SK-N-SH (cell line): ENCODE measurements around the gene SGCB. TPM values are rescaled to one million over a fixed set of nuclear protein-coding genes. Genes with fewer than 3 reads are reported as not detected.

Experiments used
- CTCF ChIA-PET: fragments of 300-600, 350-600 bp; formaldehyde crosslinking; extraction: SDS; loops from one replicate; lab custom pipeline; 2021; lab: Yijun Ruan, JAX
- POLR2A ChIA-PET: fragments of 350-600 bp; sonication (Branson Sonifier 250); formaldehyde crosslinking; extraction: SDS; loops from one replicate; lab custom pipeline; 2020; ENCODE audit warnings: antibody characterized with exemption, inconsistent platforms; lab: Yijun Ruan, JAX
- DNase-seq: peaks from one replicate; pipeline ENCODE4 v3.0.0; 2012
- H2AFZ ChIP-seq: fragments of 200-600 bp; sonication (generic); 2 replicates; pipeline ENCODE4 v1.8.1; 2016; ENCODE audit warnings: antibody characterized with exemption, mild to moderate bottlenecking, low read depth
- H3F3A ChIP-seq: fragments of 200-600 bp; sonication (generic); replicated peaks from 2 replicates; pipeline ENCODE3; 2016; ENCODE audit warnings: antibody characterized with exemption, mild to moderate bottlenecking; ENCODE audit not compliant: insufficient read depth
- H3K27ac ChIP-seq, 2 experiments: fragments of 200-500 bp in 1 of 2; fragments of 200-600 bp in 1 of 2; sonication (Bioruptor generic) in 1 of 2; sonication (generic), shearing (Covaris generic) in 1 of 2; 2 replicates each; pipeline versions ENCODE4 v1.5.1 to v1.6.1; 2014 to 2016; ENCODE audit warnings: low read depth in 2 of 2, inconsistent platforms in 1 of 2, low read length in 1 of 2, mild to moderate bottlenecking in 1 of 2, mixed read lengths in 1 of 2
- H3K27me3 ChIP-seq: fragments of 200-600 bp; sonication (generic), shearing (Covaris generic); 2 replicates; pipeline ENCODE4 v1.6.1; 2016; ENCODE audit warnings: mixed run types; ENCODE audit not compliant: insufficient read depth
- H3K36me3 ChIP-seq, 2 experiments: fragments of 200-500 bp in 1 of 2; fragments of 200-600 bp in 1 of 2; sonication (Bioruptor generic) in 1 of 2; sonication (generic) in 1 of 2; replicated peaks in 1 of 2; 2 replicates each; pipeline versions ENCODE3 to v1.5.1; 2014 to 2016; ENCODE audit warnings: low read length in 1 of 2, mild to moderate bottlenecking in 1 of 2; ENCODE audit not compliant: insufficient read depth in 2 of 2, control insufficient read depth in 1 of 2
- H3K4me1 ChIP-seq, 2 experiments: fragments of 200-500 bp in 1 of 2; fragments of 200-600 bp in 1 of 2; sonication (Bioruptor generic) in 1 of 2; sonication (generic), shearing (Covaris generic) in 1 of 2; 2 replicates each; pipeline versions ENCODE4 v1.5.1 to v1.6.1; 2014 to 2016; ENCODE audit warnings: low read depth in 1 of 2, low read length in 1 of 2, mixed run types in 1 of 2; ENCODE audit not compliant: insufficient read depth in 2 of 2, control insufficient read depth in 1 of 2
- H3K4me2 ChIP-seq: fragments of 200-600 bp; sonication (generic), shearing (Covaris generic); 2 replicates; pipeline ENCODE4 v1.6.1; 2017; ENCODE audit warnings: mixed run types
- H3K4me3 ChIP-seq, 2 experiments: fragments of 200-500 bp in 1 of 2; fragments of 200-600 bp in 1 of 2; sonication (Bioruptor generic) in 1 of 2; sonication (generic), shearing (Covaris generic) in 1 of 2; 2 replicates each; pipeline versions ENCODE4 v1.5.1 to v1.8.1; 2014 to 2016; ENCODE audit warnings: low read depth in 2 of 2, inconsistent platforms in 1 of 2, low read length in 1 of 2, mild to moderate bottlenecking in 1 of 2, mixed read lengths in 1 of 2, moderate library complexity in 1 of 2
- H3K79me2 ChIP-seq: fragments of 200-600 bp; sonication (generic); 2 replicates; pipeline ENCODE4 v1.8.1; 2017; ENCODE audit warnings: mild to moderate bottlenecking; ENCODE audit not compliant: insufficient read depth
- H3K9ac ChIP-seq: fragments of 200-600 bp; sonication (generic); 2 replicates; pipeline ENCODE4 v1.6.1; 2017; ENCODE audit warnings: mixed run types
- H3K9me2 ChIP-seq: fragments of 200-600 bp; sonication (generic); 2 replicates; pipeline ENCODE4 v1.6.1; 2017; ENCODE audit warnings: mixed run types
- H3K9me3 ChIP-seq: fragments of 200-600 bp; sonication (generic); 2 replicates; pipeline ENCODE4 v1.6.1; 2017; ENCODE audit warnings: mixed run types, mild to moderate bottlenecking, moderate library complexity
- H4K20me1 ChIP-seq: fragments of 200-600 bp; sonication (generic); 2 replicates; pipeline ENCODE4 v1.6.1; 2017; ENCODE audit warnings: mild to moderate bottlenecking, mixed run types; ENCODE audit not compliant: insufficient read depth
- EP300 ChIP-seq, 2 experiments: IDR thresholded peaks; 2 replicates each; pipeline versions ENCODE4 v1.4.0 to v1.6.1; 2012; ENCODE audit warnings: borderline replicate concordance in 1 of 2, low read depth in 1 of 2, low read length in 1 of 2
- EZH2phosphoT487 ChIP-seq: fragments of 200-600 bp; sonication (generic); IDR thresholded peaks from 2 replicates; pipeline ENCODE4 v1.6.1; 2017; ENCODE audit warnings: low read depth, mixed run types, mild to moderate bottlenecking, antibody characterized with exemption, moderate library complexity, borderline replicate concordance
- FOXJ3 ChIP-seq: sonication (generic); formaldehyde crosslinking; IDR thresholded peaks from 2 replicates; pipeline ENCODE4 v1.5.1; 2020; ENCODE audit warnings: mild to moderate bottlenecking, missing genetic modification reagents
- FOXM1 ChIP-seq: IDR thresholded peaks from 2 replicates; pipeline ENCODE4 v1.4.0; 2012; ENCODE audit warnings: low read depth, mild to moderate bottlenecking
- JUND ChIP-seq: IDR thresholded peaks from 2 replicates; pipeline ENCODE4 v1.4.0; 2012
- MXI1 ChIP-seq: IDR thresholded peaks from 2 replicates; pipeline ENCODE4 v1.6.1; 2012; ENCODE audit warnings: mild to moderate bottlenecking, low read depth, low read length, improper control_type of control experiment
- NFIC ChIP-seq: IDR thresholded peaks from 2 replicates; pipeline ENCODE4 v1.4.0; 2012; ENCODE audit warnings: borderline replicate concordance
- NRF1 ChIP-seq: IDR thresholded peaks from 2 replicates; pipeline ENCODE4 v1.6.1; 2012; ENCODE audit warnings: low read depth, mild to moderate bottlenecking, low read length
- POLR2AphosphoS5 ChIP-seq: IDR thresholded peaks from 2 replicates; pipeline ENCODE4 v1.6.1; 2012; ENCODE audit warnings: low read depth, low read length
- RAD21 ChIP-seq: IDR thresholded peaks from 2 replicates; pipeline ENCODE4 v1.6.1; 2012; ENCODE audit warnings: mild to moderate bottlenecking, low read length
- RCOR1 ChIP-seq: fragments of 150-350 bp; IDR thresholded peaks from 2 replicates; pipeline ENCODE4 v1.6.1; 2017; ENCODE audit warnings: antibody characterized with exemption, low read length
- RFX5 ChIP-seq: IDR thresholded peaks from 2 replicates; pipeline ENCODE4 v1.6.1; 2012; ENCODE audit warnings: mild to moderate bottlenecking, improper control_type of control experiment, low read length
- SMC3 ChIP-seq: IDR thresholded peaks from 2 replicates; pipeline ENCODE4 v1.6.1; 2012; ENCODE audit warnings: low read depth, low read length, improper control_type of control experiment
- TAF1 ChIP-seq: IDR thresholded peaks from 2 replicates; pipeline ENCODE4 v1.6.1; 2012; ENCODE audit warnings: low read depth, mild to moderate bottlenecking, low read length, moderate library complexity, borderline replicate concordance
- TCF12 ChIP-seq: IDR thresholded peaks from 2 replicates; pipeline ENCODE4 v1.4.0; 2012
- YY1 ChIP-seq: IDR thresholded peaks from 2 replicates; pipeline ENCODE4 v1.4.0; 2012; ENCODE audit warnings: low read depth, mild to moderate bottlenecking
- WGBS: methylation state at CpG from one replicate; pipeline ENCODE4 v1.1.6; 2017; ENCODE audit warnings: low lambda C conversion rate; 5-methylcytosine and 5-hydroxymethylcytosine counted together
- polyA plus RNA-seq, 3 experiments: library from polyadenylated mRNA; depleted of rRNA; stranded (reverse); fragments of >200 nt; gene quantifications; 2 replicates each; pipeline ENCODE4 v1.2.3, GENCODE V29; 2012
- TF ChIP-seq, protein P1 (sequence below): IDR thresholded peaks from 2 replicates; pipeline ENCODE4 v1.6.1; 2012; ENCODE audit warnings: mild to moderate bottlenecking, low read depth, low read length, moderate library complexity
- TF ChIP-seq, protein P2 (sequence below): IDR thresholded peaks from 2 replicates; pipeline ENCODE4 v1.4.0; 2012; ENCODE audit warnings: low read depth, borderline replicate concordance
- TF ChIP-seq, protein P3 (sequence below): IDR thresholded peaks from 2 replicates; pipeline ENCODE4 v1.4.0; 2012; ENCODE audit warnings: low read depth

The SGCB gene
- polyA plus RNA-seq, 1 of the 3 experiments (the other 2 are of a cell fraction), result 25.1 TPM

DNA sequence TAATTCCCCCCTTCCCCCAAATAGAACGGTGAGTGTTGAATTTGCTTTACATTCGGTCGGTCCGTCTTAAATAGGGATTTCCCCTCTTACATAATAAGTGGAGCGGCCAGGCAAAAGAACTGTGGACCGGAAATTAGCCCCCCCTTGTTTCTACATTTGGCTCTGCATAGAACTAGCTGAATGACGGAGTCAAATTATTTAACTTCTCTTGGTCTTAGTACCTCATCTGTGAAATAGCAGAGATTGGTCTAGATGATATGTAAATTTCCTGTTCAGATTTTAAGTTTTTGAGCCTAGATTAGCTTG, 14.3 kb upstream of the SGCB start (continued):
- TF ChIP-seq TAF1 (no peak), FOXM1 (no peak), RCOR1 (no peak), MXI1 (no peak), POLR2AphosphoS5 (no peak), EZH2phosphoT487 (no peak)
- TF ChIP-seq, all 33 proteins: peak for 0

DNA sequence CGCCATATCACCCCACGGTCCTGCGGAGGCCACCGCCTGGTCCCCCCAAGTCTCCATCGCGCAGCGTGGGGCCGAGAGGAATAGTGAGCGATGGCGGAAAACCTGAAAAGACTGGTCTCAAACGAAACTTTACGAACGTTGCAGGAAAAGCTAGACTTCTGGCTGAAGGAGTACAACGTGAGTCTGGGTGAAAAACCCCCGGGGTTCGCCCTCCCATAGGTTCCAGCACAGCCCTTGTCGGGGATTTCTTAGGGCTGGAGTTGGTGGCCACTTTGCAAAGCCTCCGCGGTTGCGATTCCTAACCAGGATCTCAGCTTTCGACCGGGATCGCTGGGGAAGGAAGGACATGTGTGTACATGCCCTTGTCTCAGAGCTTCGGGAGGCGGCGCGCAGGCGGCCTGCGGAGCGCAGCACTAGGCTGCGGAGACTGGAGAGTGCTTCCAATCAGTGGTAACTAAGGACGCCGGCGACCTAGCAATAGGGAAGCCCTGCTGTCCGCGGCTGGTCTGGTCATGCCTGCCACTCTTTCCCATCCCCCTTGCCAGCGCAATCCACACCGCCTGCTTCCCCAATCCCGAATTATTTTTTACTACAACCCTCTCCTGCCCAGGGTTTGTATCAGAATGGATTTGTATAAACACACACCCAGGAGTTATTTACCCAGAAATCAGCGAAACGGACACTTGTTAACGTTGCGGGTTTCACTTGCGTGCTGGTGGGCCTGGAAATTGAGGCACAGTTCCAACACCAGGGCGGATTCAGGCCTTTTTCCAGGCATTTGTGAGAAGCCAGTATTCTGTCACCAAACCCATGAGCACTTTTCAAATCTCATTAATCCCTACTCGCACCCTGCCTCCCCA, 13.7 kb upstream of the SGCB start:
- ChIA-PET CTCF (interaction anchor here (1.2 kb wide), 1 partner anchor 15 kb away, joined by 3 read pairs; no protein-coding TSS in a partner anchor), POLR2A (interaction anchor here (0.7 kb wide), 1 partner anchor 14 kb away, joined by 6 read pairs; the partner anchor contains the start of gene SGCB)
- H3K27ac ChIP-seq, result peak overlapping the region in 1 of 2 experiments; percentile 50; a peak in 2 of 4 replicates
- no peaks in the 10 kb centered on the region for H3K9me2 ChIP-seq
- no peaks in the 10 kb centered on the region for H3F3A ChIP-seq
- no peaks in the 10 kb centered on the region for H4K20me1 ChIP-seq
- no peaks in the 10 kb centered on the region for H3K79me2 ChIP-seq
- H3K36me3 ChIP-seq, result no peaks in the 10 kb centered on the region
- H3K4me3 ChIP-seq, result peak overlapping the region; percentile 23 to 42; a peak in 3 of 4 replicates
- H3K4me1 ChIP-seq, result no peaks in the 10 kb centered on the region; a peak in 1 of 4 replicates
- no peak overlapping the region for H2AFZ ChIP-seq
- 58% methylated on average over 37 of the region's 46 CpGs for WGBS
- H3K27me3 ChIP-seq, result no peaks in the 10 kb centered on the region; the same call in 1 of the 2 replicates
- no peaks in the 10 kb centered on the region for H3K9me3 ChIP-seq
- TF ChIP-seq YY1 (no peak), RAD21 (no peak), SMC3 (no peak), NFIC (no peak), MXI1 (peak; percentile 70; the same call in 1 of the 2 replicates), JUND (no peak), FOXJ3 (CRISPR knock-in tag) (no peak), EZH2phosphoT487 (no peak), NRF1 (peak; percentile 23; the same call in 1 of the 2 replicates), TCF12 (no peak), EP300 (IDR thresholded peaks at IDR 0.05; ENCODE audit: borderline replicate concordance in 1 of 2, low read depth in 1 of 2, low read length in 1 of 2) (0 out of 4 replicates have a peak, but pooled peaks of 1 of the 2 experiments have one; percentile 17), RFX5 (no peak)
- TF ChIP-seq, protein P1, sequence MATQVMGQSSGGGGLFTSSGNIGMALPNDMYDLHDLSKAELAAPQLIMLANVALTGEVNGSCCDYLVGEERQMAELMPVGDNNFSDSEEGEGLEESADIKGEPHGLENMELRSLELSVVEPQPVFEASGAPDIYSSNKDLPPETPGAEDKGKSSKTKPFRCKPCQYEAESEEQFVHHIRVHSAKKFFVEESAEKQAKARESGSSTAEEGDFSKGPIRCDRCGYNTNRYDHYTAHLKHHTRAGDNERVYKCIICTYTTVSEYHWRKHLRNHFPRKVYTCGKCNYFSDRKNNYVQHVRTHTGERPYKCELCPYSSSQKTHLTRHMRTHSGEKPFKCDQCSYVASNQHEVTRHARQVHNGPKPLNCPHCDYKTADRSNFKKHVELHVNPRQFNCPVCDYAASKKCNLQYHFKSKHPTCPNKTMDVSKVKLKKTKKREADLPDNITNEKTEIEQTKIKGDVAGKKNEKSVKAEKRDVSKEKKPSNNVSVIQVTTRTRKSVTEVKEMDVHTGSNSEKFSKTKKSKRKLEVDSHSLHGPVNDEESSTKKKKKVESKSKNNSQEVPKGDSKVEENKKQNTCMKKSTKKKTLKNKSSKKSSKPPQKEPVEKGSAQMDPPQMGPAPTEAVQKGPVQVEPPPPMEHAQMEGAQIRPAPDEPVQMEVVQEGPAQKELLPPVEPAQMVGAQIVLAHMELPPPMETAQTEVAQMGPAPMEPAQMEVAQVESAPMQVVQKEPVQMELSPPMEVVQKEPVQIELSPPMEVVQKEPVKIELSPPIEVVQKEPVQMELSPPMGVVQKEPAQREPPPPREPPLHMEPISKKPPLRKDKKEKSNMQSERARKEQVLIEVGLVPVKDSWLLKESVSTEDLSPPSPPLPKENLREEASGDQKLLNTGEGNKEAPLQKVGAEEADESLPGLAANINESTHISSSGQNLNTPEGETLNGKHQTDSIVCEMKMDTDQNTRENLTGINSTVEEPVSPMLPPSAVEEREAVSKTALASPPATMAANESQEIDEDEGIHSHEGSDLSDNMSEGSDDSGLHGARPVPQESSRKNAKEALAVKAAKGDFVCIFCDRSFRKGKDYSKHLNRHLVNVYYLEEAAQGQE, result no peak
- TF ChIP-seq, protein P2, sequence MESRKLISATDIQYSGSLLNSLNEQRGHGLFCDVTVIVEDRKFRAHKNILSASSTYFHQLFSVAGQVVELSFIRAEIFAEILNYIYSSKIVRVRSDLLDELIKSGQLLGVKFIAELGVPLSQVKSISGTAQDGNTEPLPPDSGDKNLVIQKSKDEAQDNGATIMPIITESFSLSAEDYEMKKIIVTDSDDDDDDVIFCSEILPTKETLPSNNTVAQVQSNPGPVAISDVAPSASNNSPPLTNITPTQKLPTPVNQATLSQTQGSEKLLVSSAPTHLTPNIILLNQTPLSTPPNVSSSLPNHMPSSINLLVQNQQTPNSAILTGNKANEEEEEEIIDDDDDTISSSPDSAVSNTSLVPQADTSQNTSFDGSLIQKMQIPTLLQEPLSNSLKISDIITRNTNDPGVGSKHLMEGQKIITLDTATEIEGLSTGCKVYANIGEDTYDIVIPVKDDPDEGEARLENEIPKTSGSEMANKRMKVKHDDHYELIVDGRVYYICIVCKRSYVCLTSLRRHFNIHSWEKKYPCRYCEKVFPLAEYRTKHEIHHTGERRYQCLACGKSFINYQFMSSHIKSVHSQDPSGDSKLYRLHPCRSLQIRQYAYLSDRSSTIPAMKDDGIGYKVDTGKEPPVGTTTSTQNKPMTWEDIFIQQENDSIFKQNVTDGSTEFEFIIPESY, result no peak
- TF ChIP-seq, protein P3, sequence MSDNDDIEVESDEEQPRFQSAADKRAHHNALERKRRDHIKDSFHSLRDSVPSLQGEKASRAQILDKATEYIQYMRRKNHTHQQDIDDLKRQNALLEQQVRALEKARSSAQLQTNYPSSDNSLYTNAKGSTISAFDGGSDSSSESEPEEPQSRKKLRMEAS, result 0 out of 2 replicates have a peak, but pooled peaks have one; percentile 20
- no peak overlapping the region for H3K9ac ChIP-seq
- peak; percentile 75 for DNase-seq
- H3K4me2 ChIP-seq, result peak overlapping the region; percentile 19; the same call in 1 of the 2 replicates
